SKM-1 treated with dmso at 0.1 percent for 144 hours (cell line): ENCODE results near the gene ARHGAP24.
A peak's percentile ranks its signal among the peaks of the same experiment; 100 is the strongest.

Source experiments
- DNase-seq: peaks from one replicate; lab custom pipeline; 2025; ENCODE audit not compliant: unreplicated experiment; lab: John Stamatoyannopoulos, UW

The ARHGAP24 gene

GRCh38 chr4:86043755-86044592 is 569.0 kb downstream of the ARHGAP24 start:
- DNase-seq, result peak; percentile 49

DNA sequence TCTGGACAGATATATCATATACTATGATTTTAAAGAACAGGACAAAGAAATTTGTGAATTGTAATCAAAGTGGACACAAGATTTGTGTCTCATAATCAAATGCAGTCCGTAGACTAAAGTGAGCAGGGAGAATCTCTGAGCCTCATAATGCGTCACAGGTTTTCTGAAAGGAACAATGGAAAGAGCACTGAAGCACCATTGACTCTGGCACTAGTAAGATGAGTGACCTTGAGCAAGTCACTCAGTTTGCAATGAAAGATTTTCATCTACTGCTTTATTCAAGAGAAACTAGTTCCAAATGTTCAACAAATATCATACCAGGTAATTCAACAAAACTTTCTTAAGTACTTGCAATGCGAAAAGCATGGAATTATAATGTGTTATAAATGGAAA is 569.6 kb downstream of the ARHGAP24 start:
- no peak for DNase-seq

DNA sequence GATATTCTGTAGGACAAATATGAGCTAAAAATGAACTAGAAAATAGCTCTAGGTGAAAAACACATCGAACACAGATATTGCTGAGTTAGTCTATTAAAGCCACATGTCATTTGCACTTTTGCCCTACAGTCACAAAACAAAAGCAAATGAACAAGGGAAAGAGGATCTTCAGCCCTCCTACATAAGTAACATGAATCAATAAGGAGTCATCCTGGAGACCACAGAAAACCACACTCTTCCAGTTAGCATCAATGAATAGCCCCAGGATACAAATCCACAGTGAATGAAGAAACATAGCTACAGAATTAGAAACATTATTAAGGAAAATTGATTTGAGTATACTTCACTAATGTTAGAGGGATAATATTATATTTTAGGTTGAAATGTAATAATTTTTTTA is 573.5 kb downstream of the ARHGAP24 start:
- no peak for DNase-seq

DNA sequence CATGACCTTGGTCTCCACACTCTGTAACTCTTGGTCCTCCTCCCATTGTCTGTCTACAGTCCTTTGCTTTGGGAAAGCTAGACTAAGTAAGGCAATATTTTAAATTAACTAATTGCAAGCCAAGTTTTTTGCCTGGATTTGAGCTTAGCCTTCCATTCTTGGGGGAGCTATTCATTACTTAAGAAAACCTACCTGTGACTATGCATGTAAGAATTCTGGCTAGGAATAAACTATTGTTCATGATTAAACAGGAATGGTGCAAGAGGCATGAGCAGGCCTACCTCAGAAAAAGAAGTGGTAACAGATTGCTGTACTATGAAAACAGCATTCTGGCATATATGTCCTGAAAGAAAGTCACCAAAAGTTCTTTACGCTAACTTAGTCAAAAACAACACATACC is 575.5 kb downstream of the ARHGAP24 start:
- DNase-seq, result no peak
